Islet precursor cell (in vitro differentiated cells): ENCODE results near the gene COMMD1.

Source experiments
- DNase-seq: peaks from one replicate; pipeline ENCODE4 v3.0.0-alpha.2; 2018

The COMMD1 gene

GRCh38 chr2:62184512-62185230 is 279.2 kb downstream of the COMMD1 start:
- no peak for DNase-seq
